SU-DHL-6 (cell line): Measurements from ENCODE around the gene TMTC1.

Source experiments
- EZH2phosphoT487 ChIP-seq: fragments of 200-600 bp; sonication (generic), shearing (Covaris generic); conservative IDR thresholded peaks from 2 replicates; pipeline ENCODE4 v1.6.1; 2018; ENCODE audit warnings: mild to moderate bottlenecking, antibody characterized with exemption, low read length, moderate library complexity, mixed read lengths
- TF ChIP-seq, protein P1 (sequence below): fragments of 200-600 bp; sonication (generic); IDR thresholded peaks from one replicate; pipeline ENCODE4 v1.5.1; 2017; ENCODE audit warnings: antibody characterized with exemption, mild to moderate bottlenecking, low read length, moderate library complexity; ENCODE audit not compliant: insufficient read depth, poor library complexity, severe bottlenecking

GRCh38 chr12:29561664-29562071 lies 222.1 kb downstream of the TMTC1 start:
- TF ChIP-seq, protein P1, sequence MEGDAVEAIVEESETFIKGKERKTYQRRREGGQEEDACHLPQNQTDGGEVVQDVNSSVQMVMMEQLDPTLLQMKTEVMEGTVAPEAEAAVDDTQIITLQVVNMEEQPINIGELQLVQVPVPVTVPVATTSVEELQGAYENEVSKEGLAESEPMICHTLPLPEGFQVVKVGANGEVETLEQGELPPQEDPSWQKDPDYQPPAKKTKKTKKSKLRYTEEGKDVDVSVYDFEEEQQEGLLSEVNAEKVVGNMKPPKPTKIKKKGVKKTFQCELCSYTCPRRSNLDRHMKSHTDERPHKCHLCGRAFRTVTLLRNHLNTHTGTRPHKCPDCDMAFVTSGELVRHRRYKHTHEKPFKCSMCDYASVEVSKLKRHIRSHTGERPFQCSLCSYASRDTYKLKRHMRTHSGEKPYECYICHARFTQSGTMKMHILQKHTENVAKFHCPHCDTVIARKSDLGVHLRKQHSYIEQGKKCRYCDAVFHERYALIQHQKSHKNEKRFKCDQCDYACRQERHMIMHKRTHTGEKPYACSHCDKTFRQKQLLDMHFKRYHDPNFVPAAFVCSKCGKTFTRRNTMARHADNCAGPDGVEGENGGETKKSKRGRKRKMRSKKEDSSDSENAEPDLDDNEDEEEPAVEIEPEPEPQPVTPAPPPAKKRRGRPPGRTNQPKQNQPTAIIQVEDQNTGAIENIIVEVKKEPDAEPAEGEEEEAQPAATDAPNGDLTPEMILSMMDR, result no peak
- TF ChIP-seq EZH2phosphoT487, result no peak
